Immature natural killer cell (primary cell): Measurements from ENCODE around the gene PPP1CC. TPM values are rescaled to one million over a fixed set of nuclear protein-coding genes. Genes with fewer than 3 reads are reported as not detected.

Experiments
- DNase-seq, 3 donors: peaks; one replicate each; pipeline ENCODE4 v3.0.0; 2022; ENCODE audit warnings: mixed read lengths in 1 of 3
- H3K27ac Mint-ChIP-seq, 6 donors: one replicate each; pipeline ENCODE4 v1.8.0; 2020; ENCODE audit warnings: mixed read lengths in 6 of 6, mild to moderate bottlenecking in 5 of 6, inconsistent platforms in 4 of 6, moderate library complexity in 3 of 6
- H3K27me3 Mint-ChIP-seq, 3 donors: one replicate each; pipeline ENCODE4 v1.8.0; 2020 to 2021; ENCODE audit warnings: low read depth in 3 of 3, mild to moderate bottlenecking in 3 of 3, mixed read lengths in 3 of 3, moderate library complexity in 3 of 3, inconsistent platforms in 1 of 3
- H3K36me3 Mint-ChIP-seq, 3 donors: one replicate each; pipeline ENCODE4 v1.8.0; 2020; ENCODE audit warnings: mixed read lengths in 3 of 3, inconsistent platforms in 2 of 3, mild to moderate bottlenecking in 2 of 3
- H3K4me1 Mint-ChIP-seq, 2 donors: one replicate each; pipeline ENCODE4 v1.8.0; 2020; ENCODE audit warnings: inconsistent platforms in 2 of 2, mild to moderate bottlenecking in 2 of 2, mixed read lengths in 2 of 2, moderate library complexity in 1 of 2
- H3K4me3 Mint-ChIP-seq, 5 donors: one replicate each; pipeline ENCODE4 v1.8.0; 2020; ENCODE audit warnings: mild to moderate bottlenecking in 5 of 5, mixed read lengths in 5 of 5, inconsistent platforms in 3 of 5, moderate library complexity in 3 of 5
- H3K9me3 Mint-ChIP-seq, 6 donors: one replicate each; pipeline ENCODE4 v1.8.0; 2020; ENCODE audit warnings: mild to moderate bottlenecking in 6 of 6, mixed read lengths in 6 of 6, inconsistent platforms in 4 of 6, moderate library complexity in 3 of 6
- polyA plus RNA-seq, 3 donors: library from polyadenylated mRNA; unstranded; fragments of 300-500 nt; fragmentation: Illumina TruSeq; gene quantifications; one replicate each; pipeline ENCODE4 v1.2.3, GENCODE V29; 2021

The PPP1CC gene
- polyA plus RNA-seq, 3 donors from 2014 or later = 74.3 to 116 (median 89.8) TPM

- Mint-ChIP-seq H3K36me3 (peaks cover 15 to 24% (median 17%) of the 10 kb centered on the region in 3 donors), H3K4me3 (no peak overlapping the region), H3K27ac (peak overlapping the region in 1 of 6 donors; percentile 45), H3K4me1 (peaks cover 28 to 63% of the 10 kb centered on the region in 2 donors), H3K27me3 (peaks cover under 1 to 3% (median 2%) of the 10 kb centered on the region in 3 donors), H3K9me3 (no peaks in the 10 kb centered on the region)
- no peak for DNase-seq
These were observed 58.3 kb downstream of the PPP1CC start for GRCh38 chr12:110684312-110684836.

GRCh38 chr12:110683888-110684287, 58.8 kb downstream of the PPP1CC start:
- no peak for DNase-seq
- Mint-ChIP-seq H3K27me3 (peaks cover 0 to 3% (median 2%) of the 10 kb centered on the region in 3 donors), H3K4me3 (no peak overlapping the region), H3K27ac (peak overlapping the region in 2 of 6 donors; percentile 70 to 87), H3K4me1 (peaks cover 27 to 63% of the 10 kb centered on the region in 2 donors), H3K36me3 (peaks cover 15 to 24% (median 17%) of the 10 kb centered on the region in 3 donors), H3K9me3 (no peaks in the 10 kb centered on the region)

- Mint-ChIP-seq H3K4me1 (peaks cover 34 to 55% of the 10 kb centered on the region in 2 donors), H3K9me3 (no peaks in the 10 kb centered on the region), H3K36me3 (peaks cover 7 to 12% (median 8%) of the 10 kb centered on the region in 3 donors), H3K4me3 (no peak overlapping the region), H3K27me3 (peaks cover 0 to 4% (median 0%) of the 10 kb centered on the region in 3 donors), H3K27ac (peak overlapping the region; percentile 32 to 57 (median 41))
- DNase-seq = no peak
These were observed 62.7 kb downstream of the PPP1CC start for GRCh38 chr12:110680032-110680431.

GRCh38 chr12:110679201-110679600, 63.5 kb downstream of the PPP1CC start:
- DNase-seq = no peak
- no peak overlapping the region for H3K27ac Mint-ChIP-seq
- peaks cover 39 to 54% of the 10 kb centered on the region in 2 donors for H3K4me1 Mint-ChIP-seq
- H3K27me3 Mint-ChIP-seq = peaks cover 0 to 4% (median 0%) of the 10 kb centered on the region in 3 donors
- no peak overlapping the region for H3K4me3 Mint-ChIP-seq
- H3K9me3 Mint-ChIP-seq = no peaks in the 10 kb centered on the region
- peaks cover 9 to 14% (median 12%) of the 10 kb centered on the region in 3 donors for H3K36me3 Mint-ChIP-seq

- peak overlapping the region; percentile 77 to 84 (median 81) for H3K4me3 Mint-ChIP-seq
- H3K36me3 Mint-ChIP-seq = peaks cover 10 to 16% (median 14%) of the 10 kb centered on the region in 3 donors
- no peaks in the 10 kb centered on the region for H3K9me3 Mint-ChIP-seq
- no peak for DNase-seq
- H3K4me1 Mint-ChIP-seq = peaks cover 46 to 60% of the 10 kb centered on the region in 2 donors
- peak overlapping the region; percentile 85 to 95 (median 90) for H3K27ac Mint-ChIP-seq
- peaks cover 0 to 3% (median 0%) of the 10 kb centered on the region in 3 donors for H3K27me3 Mint-ChIP-seq
These were observed 64.7 kb downstream of the PPP1CC start for GRCh38 chr12:110677982-110678381.

- H3K36me3 Mint-ChIP-seq = peaks cover 10 to 20% (median 18%) of the 10 kb centered on the region in 3 donors
- DNase-seq = peak; percentile 71 to 79 (median 78)
- peaks cover 48 to 66% of the 10 kb centered on the region in 2 donors for H3K4me1 Mint-ChIP-seq
- no peaks in the 10 kb centered on the region for H3K9me3 Mint-ChIP-seq
- H3K27me3 Mint-ChIP-seq = peaks cover 0 to 3% (median 1%) of the 10 kb centered on the region in 3 donors
- peak overlapping the region; percentile 85 to 95 (median 90) for H3K27ac Mint-ChIP-seq
- peak overlapping the region; percentile 77 to 84 (median 81) for H3K4me3 Mint-ChIP-seq
These were observed 65.3 kb downstream of the PPP1CC start for GRCh38 chr12:110677206-110677911.

GRCh38 chr12:110676171-110676570, 66.5 kb downstream of the PPP1CC start:
- Mint-ChIP-seq H3K9me3 (no peaks in the 10 kb centered on the region), H3K4me1 (peaks cover 50 to 59% of the 10 kb centered on the region in 2 donors), H3K4me3 (peak overlapping the region; percentile 51 to 84 (median 77)), H3K27ac (peak overlapping the region; percentile 85 to 95 (median 90)), H3K36me3 (peaks cover 6 to 15% (median 14%) of the 10 kb centered on the region in 3 donors), H3K27me3 (peaks cover 0 to 3% (median 1%) of the 10 kb centered on the region in 3 donors)
- DNase-seq = no peak

- H3K27ac Mint-ChIP-seq = peak overlapping the region; percentile 80 to 96 (median 90)
- peak overlapping the region; percentile 40 to 85 (median 68) for H3K4me3 Mint-ChIP-seq
- peaks cover 1 to 7% (median 5%) of the 10 kb centered on the region in 6 donors for H3K9me3 Mint-ChIP-seq
- peaks cover 11 to 33% (median 30%) of the 10 kb centered on the region in 3 donors for H3K36me3 Mint-ChIP-seq
- H3K27me3 Mint-ChIP-seq = peaks cover 0 to 9% (median 7%) of the 10 kb centered on the region in 3 donors
- peak in 1 of 3 donors; percentile 37 for DNase-seq
- H3K4me1 Mint-ChIP-seq = peaks cover 45 to 59% of the 10 kb centered on the region in 2 donors
These were observed 72.5 kb downstream of the PPP1CC start for GRCh38 chr12:110670161-110670701.

Other genes with a start within 250 kb of the PPP1CC start
- 100 to 1,000 TPM; 153 to 230 (median 206) TPM for gene VPS29, start 240.8 kb downstream of the PPP1CC start, polyA plus RNA-seq
- 1 to 10 TPM in 1 of 3 donors, under 1 TPM in 1, not detected in 1; 0.93 to 1.0 TPM for gene RAD9B, start 240.6 kb downstream of the PPP1CC start, polyA plus RNA-seq
- 10 to 100 TPM in 1 of 3 donors, 1 to 10 TPM in 2; 7.8 to 11.5 (median 9.3) TPM for gene PPTC7, start 159.6 kb downstream of the PPP1CC start, polyA plus RNA-seq
- gene TCTN1, start 128.8 kb downstream of the PPP1CC start, polyA plus RNA-seq = 10 to 100 TPM in 2 of 3 donors, 1 to 10 TPM in 1; 5.2 to 11.1 (median 10.0) TPM
- gene HVCN1, start 53.8 kb downstream of the PPP1CC start, polyA plus RNA-seq = 10 to 100 TPM; 28.8 to 54.0 (median 33.3) TPM
- gene CCDC63, start 104.1 kb upstream of the PPP1CC start, polyA plus RNA-seq = not detected
- not detected for gene MYL2, start 177.7 kb upstream of the PPP1CC start, polyA plus RNA-seq